Stimulated activated CD4-positive, alpha-beta T cell treated with anti-CD3 and anti-CD28 coated beads, Interleukin-1b, Interleukin-23, amount 100 ng/mL, for 1 hour (primary cell): ENCODE results near the gene PTGR2.
"Not testable (repeated sequence)": the region's sequence is repeated elsewhere in the genome, so short reads cannot be mapped to it uniquely, and the experiment has no call there.

Source experiments
- DNase-seq, 2 donors: peaks; one replicate each; pipeline ENCODE4 v3.0.0-alpha.2; 2020; ENCODE audit warnings: low read depth in 2 of 2

Gene PTGR2

GRCh38 chr14:73851567-73852382 is at the start of gene PTGR2:
TSS of gene PTGR2 (plus strand) at chr14:73851831. CDS start at chr14:73858863, 7,032 bp downstream.
- DNase-seq: peak; percentile 64 to 80

GRCh38 chr14:73802431-73803188 is 49.0 kb upstream of the PTGR2 start:
- DNase-seq: no peak

- no peak for DNase-seq
Measured at GRCh38 chr14:73804636-73805035, 47.0 kb upstream of the PTGR2 start.

GRCh38 chr14:73807457-73807856 is 44.2 kb upstream of the PTGR2 start:
- DNase-seq: no peak

GRCh38 chr14:73809391-73809790 is 42.2 kb upstream of the PTGR2 start:
- no peak for DNase-seq

GRCh38 chr14:73810478-73811163 is 41.0 kb upstream of the PTGR2 start:
- no peak for DNase-seq

- no peak for DNase-seq
Measured at GRCh38 chr14:73811164-73811503, 40.5 kb upstream of the PTGR2 start.

- DNase-seq: no peak
Measured at GRCh38 chr14:73814153-73814552, 37.5 kb upstream of the PTGR2 start.

- no peak for DNase-seq
Measured at GRCh38 chr14:73815849-73816248, 35.8 kb upstream of the PTGR2 start.

GRCh38 chr14:73816393-73816816 is 35.2 kb upstream of the PTGR2 start:
- DNase-seq: no peak

- no peak for DNase-seq
Measured at GRCh38 chr14:73817020-73817655, 34.5 kb upstream of the PTGR2 start.

GRCh38 chr14:73818821-73819220 is 32.8 kb upstream of the PTGR2 start:
- DNase-seq: no peak

GRCh38 chr14:73820631-73821030 is 31.0 kb upstream of the PTGR2 start:
- DNase-seq: no peak

- no peak for DNase-seq
Measured at GRCh38 chr14:73823339-73823885, 28.2 kb upstream of the PTGR2 start.

- DNase-seq: no peak
Measured at GRCh38 chr14:73824127-73824526, 27.5 kb upstream of the PTGR2 start.

GRCh38 chr14:73824536-73824935 is 27.1 kb upstream of the PTGR2 start:
- no peak for DNase-seq

- peak; percentile 50 to 69 for DNase-seq
Measured at GRCh38 chr14:73825551-73826188, 26.0 kb upstream of the PTGR2 start.

- not testable (repeated sequence) for DNase-seq
Measured at GRCh38 chr14:73827190-73827589, 24.4 kb upstream of the PTGR2 start.

- no peak for DNase-seq
Measured at GRCh38 chr14:73829071-73829470, 22.6 kb upstream of the PTGR2 start.

- DNase-seq: no peak
Measured at GRCh38 chr14:73829526-73830431, 21.9 kb upstream of the PTGR2 start.
